ENCODE results near the gene ZNF263.

- TF ChIP-seq CTCF (IDR thresholded peaks at IDR 0.05): no peak
- no peak for TF ChIP-seq POLR2A (IDR thresholded peaks at IDR 0.05)
Measured at GRCh38 chr16:3304370-3304769, 21.1 kb downstream of the ZNF263 start.

Data from Peyer's patch (tissue), 4 donors.